ENCODE data around the gene ZNF605. TPM values are rescaled to one million over a fixed set of nuclear protein-coding genes. Genes with fewer than 3 reads are reported as not detected.
A peak's percentile ranks its signal among the peaks of the same experiment; 100 is the strongest.

The ZNF605 gene
- total and polyA plus RNA-seq, 9 of the 15 experiments (the other 6 are each of a cell fraction or from before 2014, with no cell fraction given), result 0.45 to 1.1 (median 0.68) TPM

GRCh38 chr12:132887513-132888351 lies 68.4 kb downstream of the ZNF605 start, which contains the start of gene CHFR (continued):
- TF ChIP-seq ZNF12 (CRISPR knock-in tag; IDR thresholded peaks at IDR 0.05) (peak; percentile 71; the same call in 1 of the 2 replicates), SREBF1 (IDR thresholded peaks at IDR 0.05; ENCODE audit: borderline replicate concordance, low read depth, low read length) (no peak), TCF3 (CRISPR knock-in tag; IDR thresholded peaks at IDR 0.05) (no peak), ZNF764 (CRISPR knock-in tag; IDR thresholded peaks at IDR 0.05; ENCODE audit: low read depth) (no peak), MCM2 (IDR thresholded peaks at IDR 0.05; ENCODE audit: low read depth) (no peak), HDAC2 (IDR thresholded peaks at IDR 0.05) (0 out of 2 replicates have a peak, but pooled peaks have one; percentile 24), ZNF507 (tag; conservative IDR thresholded peaks at IDR 0.05) (no peak), CCAR2 (IDR thresholded peaks at IDR 0.05; ENCODE audit: low read depth, low read length) (no peak), HOXB6 (CRISPR knock-in tag; IDR thresholded peaks at IDR 0.05; ENCODE audit: borderline replicate concordance) (0 out of 2 replicates have a peak, but pooled peaks have one; percentile 29), MAFG (tag; conservative IDR thresholded peaks at IDR 0.05) (no peak), PHB2 (IDR thresholded peaks at IDR 0.05; ENCODE audit: low read depth) (no peak), GTF2A2 (tag; IDR thresholded peaks at IDR 0.05) (no peak), ADNP (tag; IDR thresholded peaks at IDR 0.05) (no peak), SIX5 (IDR thresholded peaks at IDR 0.05; ENCODE audit: borderline replicate concordance in 1 of 2, insufficient read depth in 1 of 2, low read depth in 1 of 2, low read length in 2 of 2) (peak; percentile 50 to 64; a peak in 3 of 4 replicates), GATA2 (CRISPR knock-in tag; IDR thresholded peaks at IDR 0.05) (0 out of 2 replicates have a peak, but pooled peaks have one; percentile 26), TFE3 (CRISPR knock-in tag; IDR thresholded peaks at IDR 0.05) (peak; percentile 63; the same call in 1 of the 2 replicates), ZFP30 (CRISPR knock-in tag; IDR thresholded peaks at IDR 0.05; ENCODE audit: borderline replicate concordance) (no peak), ZNF668 (CRISPR knock-in tag; IDR thresholded peaks at IDR 0.05) (peak; percentile 64; the same call in 1 of the 2 replicates), ETV1 (tag; conservative IDR thresholded peaks at IDR 0.05; ENCODE audit: low read depth) (peak; percentile 88), IRF1 (CRISPR knock-in tag; IDR thresholded peaks at IDR 0.05; ENCODE audit: borderline replicate concordance) (0 out of 2 replicates have a peak, but pooled peaks have one; percentile 56)
- TF ChIP-seq, protein P1, sequence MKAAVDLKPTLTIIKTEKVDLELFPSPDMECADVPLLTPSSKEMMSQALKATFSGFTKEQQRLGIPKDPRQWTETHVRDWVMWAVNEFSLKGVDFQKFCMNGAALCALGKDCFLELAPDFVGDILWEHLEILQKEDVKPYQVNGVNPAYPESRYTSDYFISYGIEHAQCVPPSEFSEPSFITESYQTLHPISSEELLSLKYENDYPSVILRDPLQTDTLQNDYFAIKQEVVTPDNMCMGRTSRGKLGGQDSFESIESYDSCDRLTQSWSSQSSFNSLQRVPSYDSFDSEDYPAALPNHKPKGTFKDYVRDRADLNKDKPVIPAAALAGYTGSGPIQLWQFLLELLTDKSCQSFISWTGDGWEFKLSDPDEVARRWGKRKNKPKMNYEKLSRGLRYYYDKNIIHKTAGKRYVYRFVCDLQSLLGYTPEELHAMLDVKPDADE (conservative IDR thresholded peaks at IDR 0.05; ENCODE audit: control insufficient read depth, low read depth, low read length), result peak; percentile 78; the same call in 1 of the 2 replicates
- TF ChIP-seq, protein P2, sequence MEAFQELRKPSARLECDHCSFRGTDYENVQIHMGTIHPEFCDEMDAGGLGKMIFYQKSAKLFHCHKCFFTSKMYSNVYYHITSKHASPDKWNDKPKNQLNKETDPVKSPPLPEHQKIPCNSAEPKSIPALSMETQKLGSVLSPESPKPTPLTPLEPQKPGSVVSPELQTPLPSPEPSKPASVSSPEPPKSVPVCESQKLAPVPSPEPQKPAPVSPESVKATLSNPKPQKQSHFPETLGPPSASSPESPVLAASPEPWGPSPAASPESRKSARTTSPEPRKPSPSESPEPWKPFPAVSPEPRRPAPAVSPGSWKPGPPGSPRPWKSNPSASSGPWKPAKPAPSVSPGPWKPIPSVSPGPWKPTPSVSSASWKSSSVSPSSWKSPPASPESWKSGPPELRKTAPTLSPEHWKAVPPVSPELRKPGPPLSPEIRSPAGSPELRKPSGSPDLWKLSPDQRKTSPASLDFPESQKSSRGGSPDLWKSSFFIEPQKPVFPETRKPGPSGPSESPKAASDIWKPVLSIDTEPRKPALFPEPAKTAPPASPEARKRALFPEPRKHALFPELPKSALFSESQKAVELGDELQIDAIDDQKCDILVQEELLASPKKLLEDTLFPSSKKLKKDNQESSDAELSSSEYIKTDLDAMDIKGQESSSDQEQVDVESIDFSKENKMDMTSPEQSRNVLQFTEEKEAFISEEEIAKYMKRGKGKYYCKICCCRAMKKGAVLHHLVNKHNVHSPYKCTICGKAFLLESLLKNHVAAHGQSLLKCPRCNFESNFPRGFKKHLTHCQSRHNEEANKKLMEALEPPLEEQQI (IDR thresholded peaks at IDR 0.05), result peak; percentile 79; the same call in 1 of the 2 replicates
